ENCODE results near the gene UBE2V1. TPM values are rescaled to one million over a fixed set of nuclear protein-coding genes. Genes with fewer than 3 reads are reported as not detected.

UBE2V1 gene
- 310 and 312 TPM in 2 replicates for total RNA-seq (2013; cell fraction: nucleolus; rRNA removed)
- total RNA-seq (2014; rRNA removed): 51.8 and 57.8 TPM in 2 replicates
- total RNA-seq (2014; rRNA removed; fragmentation: Illumina TruSeq; extraction: Trizol): 87.4 and 90.5 TPM in 2 replicates
- 102 and 104 TPM in 2 replicates for total RNA-seq (2021)
- polyA plus RNA-seq (2011; ENCODE audit: low read depth): 80.2 TPM
- polyA plus RNA-seq (2011; rRNA removed): 110 and 131 TPM in 2 replicates
- 88.2 and 104 TPM in 2 replicates for polyA plus RNA-seq (2011; cell fraction: cytosol; rRNA removed)
- 79.4 and 82.7 TPM in 2 replicates for polyA plus RNA-seq (2011; cell fraction: nucleus; rRNA removed)
- 116 and 119 TPM in 2 replicates for polyA plus RNA-seq (2012)
- 219 and 257 TPM in 2 replicates for polyA plus RNA-seq (2014; fragmentation: Illumina TruSeq; extraction: Trizol)
- polyA plus RNA-seq (2014; fragmentation: Nextera tagmentation; extraction: Ambion mirVana): 100 to 1,000 TPM; 151 to 215 TPM
- 109 and 131 TPM in 2 replicates for polyA plus RNA-seq (2014; rRNA removed)
- 100 to 1,000 TPM; 181 to 188 TPM for polyA plus RNA-seq (2016; fragmentation: Nextera tagmentation; extraction: Ambion mirVana)
- polyA minus RNA-seq (2011; rRNA and poly(A)+ RNA removed): 86.5 and 87.4 TPM in 2 replicates
- 32.2 and 38.4 TPM in 2 replicates for polyA minus RNA-seq (2011; cell fraction: cytosol; rRNA and poly(A)+ RNA removed)
- 50.2 and 71.6 TPM in 2 replicates for polyA minus RNA-seq (2011; cell fraction: nucleus; rRNA and poly(A)+ RNA removed)
- percentile 90 among the genes with signal in this experiment for Bru-seq, nascent RNA
- BruChase-seq, experiment 1, labeled RNA remaining after a 6-hour chase: percentile 95 among the genes with signal in this experiment
- BruChase-seq, experiment 2, labeled RNA remaining after a 2-hour chase: percentile 91 among the genes with signal in this experiment
- long read RNA-seq, experiment 1, transcript UBE2V1-205 (3 exons, 1,983 nt): minor isoform, 16 of 265 reads
- long read RNA-seq, experiment 1, transcript UBE2V1-203 (4 exons, 2,133 nt): major isoform, 223 of 265 reads
- long read RNA-seq, experiment 1, partial matches to known transcripts: 15 of 265 reads
- long read RNA-seq, experiment 1, other reads (novel, unspliced or antisense): 8 of 265 reads
- long read RNA-seq, experiment 2, transcript UBE2V1-205 (3 exons, 1,983 nt): minor isoform, 9 of 234 reads
- long read RNA-seq, experiment 2, transcript UBE2V1-203 (4 exons, 2,133 nt): major isoform, 193 of 234 reads
- long read RNA-seq, experiment 2, transcript UBE2V1-201 (4 exons, 2,536 nt): minor isoform, 6 of 234 reads
- long read RNA-seq, experiment 2, partial matches to known transcripts: 11 of 234 reads
- long read RNA-seq, experiment 2, other reads (novel, unspliced or antisense): 8 of 234 reads

DNA sequence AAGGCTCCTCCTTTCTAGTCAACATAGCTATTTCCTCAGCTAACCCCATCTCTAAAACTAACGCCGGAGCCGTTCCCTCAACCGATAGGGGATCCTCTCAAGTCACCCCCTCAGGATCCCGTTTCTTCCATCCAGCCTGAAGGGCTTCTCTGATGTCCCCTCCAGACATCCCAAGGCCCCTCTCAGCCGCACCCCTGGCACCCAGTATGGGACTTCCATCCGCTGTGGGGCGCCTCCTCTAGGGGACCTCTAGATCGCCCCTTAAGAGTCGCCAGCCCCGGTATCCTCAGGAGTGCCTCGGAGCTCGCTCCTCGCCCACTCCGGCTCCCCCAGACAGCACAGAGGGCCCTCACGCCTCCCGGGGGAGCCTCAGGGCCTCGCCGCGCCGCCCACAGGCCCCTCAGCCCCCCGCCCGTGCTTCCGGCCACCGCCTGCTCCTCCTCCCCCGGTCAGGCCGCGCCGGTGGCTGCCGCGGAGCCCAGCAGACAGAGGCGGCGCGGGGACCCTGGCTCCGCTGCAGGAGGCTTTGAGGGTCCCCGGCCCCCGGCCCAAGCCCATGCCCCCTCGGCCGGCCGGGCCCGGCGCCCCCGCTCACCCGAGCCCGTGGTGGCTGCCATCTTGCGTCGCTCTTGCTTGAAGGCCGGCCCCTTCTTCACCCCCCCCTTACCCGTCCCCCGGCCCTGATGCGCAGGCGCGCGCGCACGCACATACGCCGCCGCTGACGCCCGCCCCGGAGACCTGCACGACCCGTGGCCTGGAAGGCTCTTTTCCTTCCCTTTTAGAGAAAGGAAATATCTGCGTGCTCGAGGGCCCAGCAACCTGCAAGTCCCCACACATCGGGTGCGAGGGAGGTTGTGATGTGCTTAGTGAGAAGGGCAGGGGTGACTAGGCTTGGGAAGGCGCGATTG lies at the start of gene UBE2V1:
TSS of gene UBE2V1 (minus strand) at position 639 of the 908 bp plus-strand sequence. CDS start at position 617, 22 bp downstream.
- peaks cover 11% of the 10 kb centered on the region for H4K20me1 ChIP-seq (ENCODE audit: control insufficient read depth, insufficient read depth)
- peaks cover 70% of the 10 kb centered on the region for H3K79me2 ChIP-seq (ENCODE audit: control insufficient read depth, insufficient read depth, low read length)
- ATAC-seq (peak; percentile 82), FAIRE-seq (no peak), DNase-seq (ENCODE audit: low read depth, low spot score) (peak; percentile 53)
- H2AFZ ChIP-seq (ENCODE audit: control insufficient read depth, low read depth, low read length): peak within 1 kb of the TSS; percentile 91
- ChIA-PET SMC1A (ENCODE audit: uncharacterized antibody, unreplicated experiment) (interaction anchor here (0.8 to 3.3 kb wide), 8 partner anchors 8 to 57 kb away, joined by 3 to 13 read pairs (median 3); partner anchors contain the start of gene PEDS1), RAD21 (ENCODE audit: unreplicated experiment) (interaction anchor here (1.3 to 1.6 kb wide), 4 partner anchors 8 to 41 kb away, joined by 3 to 5 read pairs (median 4); no protein-coding TSS in a partner anchor), POLR2A (interaction anchor here (0.5 to 2.0 kb wide), 3 partner anchors 40 to 170 kb away, joined by 7 to 10 read pairs (median 7); partner anchors contain the start of gene PEDS1), CTCF (interaction anchor here (0.7 to 3.3 kb wide), 15 partner anchors 8 to 474 kb away, joined by 3 to 13 read pairs (median 3); no protein-coding TSS in a partner anchor)
- intact Hi-C loops (cut with micrococcal nuclease; ENCODE audit: unreplicated experiment) (loop anchor here (5.0 kb wide), 1 partner anchor 40 kb away; the partner anchor contains the start of gene PEDS1), in situ Hi-C loops (cut with MboI) (no loop called here)
- H3K9ac ChIP-seq (ENCODE audit: control insufficient read depth, insufficient read depth, low read length): peak within 1 kb of the TSS; percentile 94
- peak within 1 kb of the TSS; percentile 87 for H3K27ac ChIP-seq (ENCODE audit: control insufficient read depth, insufficient read depth)
- H3K4me1 ChIP-seq (ENCODE audit: control insufficient read depth, insufficient read depth, low read length): peaks cover 46% of the 10 kb centered on the region
- no peaks in the 10 kb centered on the region for H3K27me3 ChIP-seq (replicated peaks in 1 of 2; ENCODE audit: control insufficient read depth in 2 of 2, insufficient read depth in 2 of 2, low read length in 1 of 2)
- no TSS peak for BruUV-seq (replicated peaks)
- WGBS (ENCODE audit: insufficient coverage, insufficient replicate concordance, low lambda C conversion rate, missing lambda C conversion rate): 2% methylated on average over 45 of the region's 70 CpGs
- peak within 1 kb of the TSS; percentile 93 for H3K4me3 ChIP-seq
- H3K4me2 ChIP-seq (ENCODE audit: control insufficient read depth, insufficient read depth): peak within 1 kb of the TSS; percentile 98
- H3K9me3 ChIP-seq (replicated peaks; ENCODE audit: control insufficient read depth, insufficient read depth, low read length): no peaks in the 10 kb centered on the region
- H3K36me3 ChIP-seq (ENCODE audit: control insufficient read depth in 2 of 2, insufficient read depth in 2 of 2, low read length in 1 of 2): 0 out of 4 replicates have a peak, but pooled peaks cover 0 to 3% of the 10 kb centered on the region in 2 experiments
- 0 out of 2 replicates have a peak, but pooled peaks have one; percentile 1 for TF ChIP-seq CBFB (IDR thresholded peaks at IDR 0.05; ENCODE audit: low read depth)
- TF ChIP-seq, protein P1, sequence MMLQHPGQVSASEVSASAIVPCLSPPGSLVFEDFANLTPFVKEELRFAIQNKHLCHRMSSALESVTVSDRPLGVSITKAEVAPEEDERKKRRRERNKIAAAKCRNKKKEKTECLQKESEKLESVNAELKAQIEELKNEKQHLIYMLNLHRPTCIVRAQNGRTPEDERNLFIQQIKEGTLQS (IDR thresholded peaks at IDR 0.05; ENCODE audit: borderline replicate concordance, extremely low read depth, low read depth, low read length): no peak
- no peak for TF ChIP-seq MTA3 (IDR thresholded peaks at IDR 0.05; ENCODE audit: borderline replicate concordance, low read length)
- TF ChIP-seq SIN3A (IDR thresholded peaks at IDR 0.05; ENCODE audit: low read depth, low read length): peak; percentile 71; the same call in 1 of the 2 replicates
- peak; percentile 86; the same call in 1 of the 2 replicates for TF ChIP-seq DPF2 (IDR thresholded peaks at IDR 0.05)
- peak; percentile 80 for TF ChIP-seq TAF1 (IDR thresholded peaks at IDR 0.05; ENCODE audit: borderline replicate concordance, low read depth, low read length)
- TF ChIP-seq, protein P2, sequence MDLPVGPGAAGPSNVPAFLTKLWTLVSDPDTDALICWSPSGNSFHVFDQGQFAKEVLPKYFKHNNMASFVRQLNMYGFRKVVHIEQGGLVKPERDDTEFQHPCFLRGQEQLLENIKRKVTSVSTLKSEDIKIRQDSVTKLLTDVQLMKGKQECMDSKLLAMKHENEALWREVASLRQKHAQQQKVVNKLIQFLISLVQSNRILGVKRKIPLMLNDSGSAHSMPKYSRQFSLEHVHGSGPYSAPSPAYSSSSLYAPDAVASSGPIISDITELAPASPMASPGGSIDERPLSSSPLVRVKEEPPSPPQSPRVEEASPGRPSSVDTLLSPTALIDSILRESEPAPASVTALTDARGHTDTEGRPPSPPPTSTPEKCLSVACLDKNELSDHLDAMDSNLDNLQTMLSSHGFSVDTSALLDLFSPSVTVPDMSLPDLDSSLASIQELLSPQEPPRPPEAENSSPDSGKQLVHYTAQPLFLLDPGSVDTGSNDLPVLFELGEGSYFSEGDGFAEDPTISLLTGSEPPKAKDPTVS (IDR thresholded peaks at IDR 0.05; ENCODE audit: low read depth, low read length): no peak
- no peak for TF ChIP-seq RB1 (IDR thresholded peaks at IDR 0.05; ENCODE audit: borderline replicate concordance)
- TF ChIP-seq BRCA1 (IDR thresholded peaks at IDR 0.05; ENCODE audit: low read depth, low read length): no peak
- 0 out of 2 replicates have a peak, but pooled peaks have one; percentile 58 for TF ChIP-seq NFXL1 (IDR thresholded peaks at IDR 0.05; ENCODE audit: borderline replicate concordance)
- no peak for TF ChIP-seq FOXK2 (IDR thresholded peaks at IDR 0.05)
- no peak for TF ChIP-seq TBL1XR1 (IDR thresholded peaks at IDR 0.05; ENCODE audit: low read depth, low read length)
- TF ChIP-seq EED (IDR thresholded peaks at IDR 0.05; ENCODE audit: low read depth): no peak; the same call in 1 of the 2 replicates
- peak; percentile 33; the same call in 1 of the 2 replicates for TF ChIP-seq NR2C1 (IDR thresholded peaks at IDR 0.05)
- TF ChIP-seq NRF1 (conservative IDR thresholded peaks at IDR 0.05; ENCODE audit: low read depth, low read length): peak; percentile 86

Measured in GM12878 (cell line).